ENCODE results near the gene VWCE.
A peak's percentile ranks its signal among the peaks of the same experiment; 100 is the strongest.

Gene VWCE

GRCh38 chr11:61334434-61335354 is 39.6 kb upstream of the VWCE start:
- no peak for ATAC-seq
- TF ChIP-seq ZC3H10 (CRISPR knock-in tag; IDR thresholded peaks at IDR 0.05) (no peak), ZNF565 (CRISPR knock-in tag; conservative IDR thresholded peaks at IDR 0.05; ENCODE audit: low read depth) (no peak)
- TF ChIP-seq, protein P1, sequence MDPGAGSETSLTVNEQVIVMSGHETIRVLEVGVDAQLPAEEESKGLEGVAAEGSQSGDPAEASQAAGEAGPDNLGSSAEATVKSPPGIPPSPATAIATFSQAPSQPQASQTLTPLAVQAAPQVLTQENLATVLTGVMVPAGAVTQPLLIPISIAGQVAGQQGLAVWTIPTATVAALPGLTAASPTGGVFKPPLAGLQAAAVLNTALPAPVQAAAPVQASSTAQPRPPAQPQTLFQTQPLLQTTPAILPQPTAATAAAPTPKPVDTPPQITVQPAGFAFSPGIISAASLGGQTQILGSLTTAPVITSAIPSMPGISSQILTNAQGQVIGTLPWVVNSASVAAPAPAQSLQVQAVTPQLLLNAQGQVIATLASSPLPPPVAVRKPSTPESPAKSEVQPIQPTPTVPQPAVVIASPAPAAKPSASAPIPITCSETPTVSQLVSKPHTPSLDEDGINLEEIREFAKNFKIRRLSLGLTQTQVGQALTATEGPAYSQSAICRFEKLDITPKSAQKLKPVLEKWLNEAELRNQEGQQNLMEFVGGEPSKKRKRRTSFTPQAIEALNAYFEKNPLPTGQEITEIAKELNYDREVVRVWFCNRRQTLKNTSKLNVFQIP (CRISPR knock-in tag; IDR thresholded peaks at IDR 0.05; ENCODE audit: borderline replicate concordance, low read depth): no peak

- TF ChIP-seq TCF4 (CRISPR knock-in tag; IDR thresholded peaks at IDR 0.05; ENCODE audit: borderline replicate concordance) (no peak), TSHZ2 (CRISPR knock-in tag; IDR thresholded peaks at IDR 0.05) (no peak), ZFP30 (CRISPR knock-in tag; IDR thresholded peaks at IDR 0.05) (no peak)
- TF ChIP-seq, protein P2, sequence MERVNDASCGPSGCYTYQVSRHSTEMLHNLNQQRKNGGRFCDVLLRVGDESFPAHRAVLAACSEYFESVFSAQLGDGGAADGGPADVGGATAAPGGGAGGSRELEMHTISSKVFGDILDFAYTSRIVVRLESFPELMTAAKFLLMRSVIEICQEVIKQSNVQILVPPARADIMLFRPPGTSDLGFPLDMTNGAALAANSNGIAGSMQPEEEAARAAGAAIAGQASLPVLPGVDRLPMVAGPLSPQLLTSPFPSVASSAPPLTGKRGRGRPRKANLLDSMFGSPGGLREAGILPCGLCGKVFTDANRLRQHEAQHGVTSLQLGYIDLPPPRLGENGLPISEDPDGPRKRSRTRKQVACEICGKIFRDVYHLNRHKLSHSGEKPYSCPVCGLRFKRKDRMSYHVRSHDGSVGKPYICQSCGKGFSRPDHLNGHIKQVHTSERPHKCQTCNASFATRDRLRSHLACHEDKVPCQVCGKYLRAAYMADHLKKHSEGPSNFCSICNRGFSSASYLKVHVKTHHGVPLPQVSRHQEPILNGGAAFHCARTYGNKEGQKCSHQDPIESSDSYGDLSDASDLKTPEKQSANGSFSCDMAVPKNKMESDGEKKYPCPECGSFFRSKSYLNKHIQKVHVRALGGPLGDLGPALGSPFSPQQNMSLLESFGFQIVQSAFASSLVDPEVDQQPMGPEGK (CRISPR knock-in tag; IDR thresholded peaks at IDR 0.05; ENCODE audit: borderline replicate concordance): no peak
- no peak for ATAC-seq
Measured at GRCh38 chr11:61333550-61334433, 38.7 kb upstream of the VWCE start.

- ATAC-seq: peak; percentile 95
- TF ChIP-seq ZFP3 (CRISPR knock-in tag; IDR thresholded peaks at IDR 0.05) (peak; percentile 93), ZFP30 (CRISPR knock-in tag; IDR thresholded peaks at IDR 0.05) (no peak)
Measured at GRCh38 chr11:61332797-61333549, 37.9 kb upstream of the VWCE start, which contains the start of the genes DDB1 and TKFC. DDB1 (minus strand) TSS chr11:61333105; CDS start chr11:61332968, 137 bp downstream. TKFC (plus strand) TSS chr11:61333228; CDS start chr11:61334729, 1,501 bp downstream.

- TF ChIP-seq ZNF70 (CRISPR knock-in tag; IDR thresholded peaks at IDR 0.05): no peak
- TF ChIP-seq TCF4 (CRISPR knock-in tag; IDR thresholded peaks at IDR 0.05; ENCODE audit: borderline replicate concordance): no peak
- TF ChIP-seq SNAI2 (CRISPR knock-in tag; IDR thresholded peaks at IDR 0.05): no peak
- no peak for TF ChIP-seq PPARA (CRISPR knock-in tag; IDR thresholded peaks at IDR 0.05; ENCODE audit: borderline replicate concordance)
- TF ChIP-seq CSDC2 (CRISPR knock-in tag; IDR thresholded peaks at IDR 0.05): no peak
- peak; percentile 33 for ATAC-seq
Measured at GRCh38 chr11:61332281-61332796, 37.2 kb upstream of the VWCE start.

GRCh38 chr11:61331651-61332050 is 36.5 kb upstream of the VWCE start:
- TF ChIP-seq PPARA (CRISPR knock-in tag; IDR thresholded peaks at IDR 0.05; ENCODE audit: borderline replicate concordance): no peak
- no peak for TF ChIP-seq TSHZ2 (CRISPR knock-in tag; IDR thresholded peaks at IDR 0.05)
- no peak for ATAC-seq
